ENCODE results near the gene MYLK.
A peak's percentile ranks its signal among the peaks of the same experiment; 100 is the strongest.

The MYLK gene

DNA sequence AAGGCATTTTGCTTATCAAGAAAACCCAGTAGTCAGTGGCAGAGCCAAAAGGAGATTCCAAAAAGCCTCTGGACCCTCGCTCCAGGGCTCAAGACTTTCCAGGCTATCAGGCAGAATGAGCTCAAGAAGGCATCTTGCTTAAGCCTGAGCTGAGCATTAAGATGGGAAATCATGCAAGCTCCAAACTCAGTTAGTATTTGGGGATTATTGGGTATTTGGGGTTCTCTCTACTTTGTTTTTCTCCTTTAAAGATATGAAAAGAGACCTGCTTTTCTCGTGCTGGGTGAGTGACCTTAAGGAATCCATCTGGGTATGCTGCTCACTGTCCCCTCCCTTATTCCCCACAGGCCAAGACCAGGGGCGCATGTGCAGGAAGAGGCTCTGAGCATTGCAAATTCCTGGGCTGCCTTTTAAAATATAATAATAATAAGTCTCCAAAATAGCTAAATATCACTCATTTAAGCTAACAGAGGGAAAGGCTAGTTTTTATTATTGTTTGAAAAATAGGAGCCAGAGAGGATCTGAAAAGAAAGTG is 223.9 kb downstream of the MYLK start:
- DNase-seq, result no peak

DNA sequence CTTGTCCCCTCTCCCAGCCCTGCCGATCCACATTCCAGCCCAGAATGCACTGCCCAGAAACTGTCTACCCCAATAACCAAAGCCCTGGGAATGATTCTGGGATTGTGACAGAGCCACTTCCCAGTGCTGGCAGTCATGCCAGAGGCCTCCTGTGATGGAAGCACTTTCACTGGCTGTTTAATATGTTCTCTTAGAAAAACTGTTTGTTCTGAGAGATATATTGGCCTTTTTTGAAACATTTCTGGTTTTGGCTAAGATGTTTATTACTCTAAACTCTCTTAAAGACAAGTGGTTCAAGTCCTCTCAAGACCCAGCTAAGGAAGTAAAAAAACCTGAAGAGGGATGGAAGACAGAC is 225.3 kb downstream of the MYLK start:
- no peak for DNase-seq

DNA sequence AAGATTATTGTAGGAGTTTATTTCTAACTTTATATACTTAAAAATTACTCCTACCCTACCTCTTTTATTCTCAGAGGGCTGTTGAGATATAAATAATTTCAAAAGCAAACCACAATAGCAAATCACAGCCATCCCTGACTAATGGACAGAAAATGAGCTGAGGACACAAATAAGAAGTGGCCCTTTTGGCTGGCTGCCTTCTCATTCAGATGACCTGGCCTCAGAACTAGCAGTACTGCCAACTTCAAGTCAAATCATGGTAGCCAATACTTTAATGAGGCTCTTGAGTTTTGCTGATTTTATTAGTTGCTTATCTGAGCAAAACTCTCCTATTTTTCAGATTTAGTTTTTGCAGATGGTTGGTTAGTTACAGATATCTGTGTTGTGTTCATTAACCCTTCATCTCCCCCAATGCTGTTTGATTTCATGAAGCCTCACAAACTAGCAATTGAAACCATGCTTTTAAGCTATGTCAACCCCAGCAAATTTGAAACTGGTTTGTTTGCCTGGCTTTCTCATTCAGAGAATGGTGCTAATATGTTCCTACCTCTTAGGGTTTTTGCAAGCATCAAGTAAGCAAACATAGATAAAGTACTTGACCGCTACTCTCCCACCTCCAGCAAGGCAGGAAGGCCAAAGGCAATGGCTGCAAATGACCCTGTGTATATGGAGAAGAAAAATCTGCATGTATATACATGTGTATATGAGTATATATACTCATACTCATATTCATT is 225.8 kb downstream of the MYLK start:
- DNase-seq, result no peak

- DNase-seq, result no peak
Measured at GRCh38 chr3:123657568-123657967, 226.6 kb downstream of the MYLK start.

DNA sequence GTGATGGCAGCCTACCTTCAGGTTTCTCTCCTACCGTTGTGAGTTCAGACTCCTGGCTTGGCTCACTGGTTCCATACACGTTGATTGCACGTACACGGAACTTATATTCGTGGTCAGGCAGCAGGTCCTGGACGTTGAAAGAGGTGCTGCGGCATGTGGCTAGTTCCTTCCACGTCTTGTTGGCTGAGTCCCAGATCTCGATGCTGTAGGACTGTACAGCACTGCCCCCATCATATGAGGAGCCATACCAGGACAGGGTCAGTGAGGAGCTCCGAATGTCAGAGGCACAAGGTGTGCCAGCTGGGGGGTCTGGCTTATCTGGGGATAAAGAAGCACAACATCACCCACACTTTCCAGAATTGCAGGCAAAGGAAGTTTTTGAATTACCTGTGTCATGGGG is 227.0 kb downstream of the MYLK start:
- DNase-seq, result no peak

DNA sequence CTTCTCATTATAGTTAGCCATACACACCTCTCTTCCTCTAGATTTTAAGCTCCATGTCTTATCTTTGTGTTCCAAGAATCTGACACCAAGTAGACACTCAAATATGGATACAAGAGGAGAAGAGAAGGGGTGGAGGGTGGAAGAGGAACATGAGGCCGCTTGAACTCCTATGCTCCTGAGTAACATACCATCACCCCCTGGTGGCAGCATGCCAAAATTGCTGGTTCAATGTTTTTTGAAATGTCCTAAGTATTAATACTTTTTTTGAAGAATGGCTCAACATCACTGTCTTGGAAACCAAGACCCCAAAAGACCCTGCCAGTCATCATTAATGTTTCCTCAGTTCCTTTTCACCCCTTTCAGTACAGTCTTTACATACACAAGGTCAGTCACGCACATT is 227.4 kb downstream of the MYLK start:
- DNase-seq, result no peak

GRCh38 chr3:123656274-123656673 is 227.9 kb downstream of the MYLK start:
- no peak for DNase-seq

DNA sequence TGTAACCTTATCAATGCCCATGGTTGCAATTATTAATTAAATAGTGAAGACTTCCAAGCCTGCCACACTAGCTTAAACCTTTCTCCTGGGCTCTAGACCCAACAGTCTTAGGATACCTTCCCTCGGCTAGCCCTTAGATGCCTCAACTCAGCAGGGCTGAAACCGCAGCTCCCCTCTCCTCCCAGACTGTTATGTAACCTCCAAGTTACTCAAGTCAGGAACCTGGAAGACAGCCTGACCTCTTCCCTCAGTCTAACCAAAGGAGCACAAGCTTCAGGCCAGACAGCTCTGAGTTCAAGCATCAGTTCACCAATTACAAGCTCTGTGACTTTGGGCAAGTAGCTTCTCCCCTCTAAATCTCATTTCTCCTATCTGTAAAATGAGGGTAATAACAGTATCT is 228.7 kb downstream of the MYLK start:
- no peak for DNase-seq

DNA sequence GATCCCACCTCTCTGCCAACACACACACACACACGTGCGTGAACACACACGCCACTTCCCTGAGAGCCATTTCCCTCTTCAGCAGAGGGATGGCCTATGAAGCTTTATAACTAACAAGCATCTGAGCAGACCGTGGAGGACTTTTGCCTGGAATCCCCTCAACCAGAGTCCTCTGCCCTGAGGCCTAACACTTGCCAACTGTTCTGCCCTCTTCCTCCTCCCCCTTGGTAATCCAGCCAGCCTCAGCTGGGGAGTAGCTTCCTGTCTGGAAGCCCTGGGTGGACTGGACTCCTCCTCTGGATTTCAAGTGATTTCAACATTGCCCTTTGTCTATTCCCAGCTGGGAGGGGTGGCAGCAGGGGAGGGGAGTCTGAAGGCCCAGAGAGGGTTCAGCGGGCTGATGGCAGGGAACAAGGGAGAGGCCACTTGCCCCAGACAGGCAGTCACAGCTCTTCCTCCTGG is 230.9 kb downstream of the MYLK start:
- DNase-seq, result peak; percentile 33

- peak; percentile 73 for DNase-seq
Measured at GRCh38 chr3:123652342-123652984, 231.7 kb downstream of the MYLK start.

DNA sequence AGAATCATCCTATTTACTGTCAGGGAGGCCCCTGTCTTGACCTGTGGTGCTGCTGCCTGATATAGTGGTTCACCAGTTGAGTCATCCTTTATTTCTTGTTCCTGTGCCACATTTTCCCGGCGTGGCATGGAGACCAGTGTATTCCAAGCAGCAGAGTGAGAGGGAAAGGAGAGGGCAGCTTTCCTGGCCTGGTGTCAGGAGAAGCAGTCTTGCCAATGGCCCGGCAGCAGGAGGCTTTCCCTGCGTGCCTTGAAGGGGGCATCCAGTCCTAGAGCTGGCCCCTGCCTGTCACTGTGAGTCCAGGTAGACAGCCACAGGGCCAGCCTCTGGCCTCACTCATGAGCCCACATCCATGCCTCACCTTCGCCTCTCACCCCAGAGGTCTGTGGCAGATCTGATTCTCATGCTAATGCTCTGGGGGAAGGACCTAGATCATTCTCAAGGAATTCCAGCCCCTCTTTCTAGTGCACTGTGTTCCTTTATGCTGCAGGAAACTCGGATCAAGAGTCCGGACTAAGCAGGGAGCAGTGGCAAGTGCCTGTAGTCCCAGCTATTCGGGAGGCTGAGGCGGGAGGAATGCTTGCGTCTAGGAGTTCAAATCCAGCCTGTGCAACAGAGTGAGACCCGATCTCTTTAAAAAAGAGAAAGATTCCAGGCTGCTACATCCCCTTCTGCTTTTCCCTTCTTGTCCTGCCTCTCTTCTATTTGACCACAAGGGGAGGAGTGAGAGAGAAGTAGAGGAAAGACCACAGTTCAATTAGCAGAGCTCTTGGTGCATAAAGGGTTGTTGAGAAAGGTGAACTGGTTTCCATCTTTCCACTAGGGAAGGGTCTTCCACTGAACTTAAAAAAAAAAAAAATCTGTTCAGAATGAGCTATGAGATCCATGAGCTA is 232.4 kb downstream of the MYLK start:
- peak; percentile 1 for DNase-seq

DNA sequence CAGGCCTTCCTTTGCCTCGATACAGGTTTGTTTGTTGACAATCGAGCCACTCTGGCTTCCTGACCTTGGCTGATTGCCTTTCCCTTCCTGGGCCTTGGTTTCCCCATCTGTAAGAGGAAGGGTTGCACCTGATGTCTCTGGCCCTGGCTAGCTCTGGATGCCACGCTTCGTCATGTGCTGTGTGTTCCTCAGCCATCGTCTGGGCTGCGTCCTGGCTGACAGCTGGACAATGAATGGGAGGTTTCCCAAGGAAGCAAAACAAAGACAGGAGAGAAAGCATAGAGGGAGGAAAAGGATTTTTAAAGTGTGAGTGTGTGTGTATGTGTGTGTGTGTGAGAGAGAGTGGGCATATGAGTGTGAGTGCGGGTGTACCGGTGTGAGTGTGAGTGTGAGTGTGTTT is 234.0 kb downstream of the MYLK start:
- no peak for DNase-seq

DNA sequence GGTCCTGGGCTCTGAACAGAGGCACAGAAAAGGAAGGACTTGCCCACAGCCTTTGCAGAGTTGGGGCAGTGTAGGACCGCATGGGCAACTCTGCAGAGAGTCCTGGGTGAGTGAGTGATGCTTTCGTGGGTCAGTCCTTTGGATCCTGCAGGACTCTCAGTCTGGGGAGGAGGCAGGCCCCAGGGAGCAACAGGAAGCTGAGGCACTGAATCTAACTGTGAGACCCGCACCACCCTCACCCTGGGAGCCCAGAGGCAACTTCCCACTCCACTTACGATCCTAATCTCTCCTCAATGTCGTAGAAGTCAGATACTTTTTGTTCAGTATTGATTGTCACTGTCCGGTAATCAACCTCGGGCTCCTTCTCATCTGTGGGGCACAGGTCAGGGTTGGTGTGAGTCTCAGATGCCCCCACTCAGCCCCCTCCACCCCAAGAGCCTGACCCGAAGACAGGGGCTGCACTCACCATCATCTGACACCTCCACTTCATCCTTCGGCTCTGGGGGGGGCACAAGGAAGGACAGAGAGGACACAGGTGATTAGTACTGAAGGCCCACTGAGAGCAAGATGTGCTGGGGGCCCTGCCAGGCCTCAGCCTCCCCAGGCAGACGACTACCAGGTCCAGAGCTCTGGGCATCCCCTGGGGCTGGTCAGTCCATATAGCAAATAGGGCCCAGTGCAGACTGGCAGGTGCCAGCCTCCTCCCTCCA is 235.3 kb downstream of the MYLK start:
- DNase-seq, result no peak

DNA sequence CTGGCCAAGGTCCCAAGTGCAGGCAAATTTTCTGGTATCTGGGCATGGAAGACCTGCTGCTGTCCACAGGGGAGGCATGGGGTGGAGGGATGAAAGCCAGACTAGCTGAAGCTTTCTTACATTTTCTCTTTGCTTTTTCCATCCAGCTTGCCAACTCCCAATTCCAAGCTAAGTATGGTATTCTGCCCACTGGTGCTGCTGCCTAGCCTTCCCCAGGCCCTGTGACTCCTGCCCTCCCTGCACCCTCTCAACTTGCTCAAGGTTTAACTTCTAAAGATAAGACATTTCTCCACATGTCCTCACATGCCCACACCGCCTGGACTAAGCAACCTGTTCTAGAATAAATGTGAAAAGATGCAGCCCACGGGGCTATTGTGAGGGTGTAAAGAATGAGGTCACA is 239.8 kb downstream of the MYLK start:
- no peak for DNase-seq

DNA sequence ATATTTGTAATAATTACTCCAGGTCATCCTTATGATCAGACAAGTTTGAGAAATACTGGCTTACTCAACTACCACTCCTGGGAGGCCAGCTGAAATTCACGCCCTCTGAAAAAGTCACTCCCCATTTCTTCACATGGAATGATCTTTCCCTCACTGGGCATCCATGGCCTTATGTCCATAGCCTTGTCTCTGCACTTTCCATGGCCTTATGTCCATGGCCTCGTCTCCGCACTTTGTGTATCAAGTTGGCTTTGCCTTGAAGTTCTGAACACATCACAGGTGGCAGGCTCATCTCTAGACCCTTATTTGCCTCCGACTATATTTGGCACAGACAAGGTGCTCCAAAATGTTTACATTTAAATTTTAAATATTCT is 241.2 kb downstream of the MYLK start:
- no peak for DNase-seq

GRCh38 chr3:123642182-123642956 is 241.8 kb downstream of the MYLK start:
- peak; percentile 70 for DNase-seq

GRCh38 chr3:123641505-123641904 is 242.6 kb downstream of the MYLK start:
- DNase-seq, result no peak

GRCh38 chr3:123640740-123641462 is 243.2 kb downstream of the MYLK start:
- no peak for DNase-seq

DNA sequence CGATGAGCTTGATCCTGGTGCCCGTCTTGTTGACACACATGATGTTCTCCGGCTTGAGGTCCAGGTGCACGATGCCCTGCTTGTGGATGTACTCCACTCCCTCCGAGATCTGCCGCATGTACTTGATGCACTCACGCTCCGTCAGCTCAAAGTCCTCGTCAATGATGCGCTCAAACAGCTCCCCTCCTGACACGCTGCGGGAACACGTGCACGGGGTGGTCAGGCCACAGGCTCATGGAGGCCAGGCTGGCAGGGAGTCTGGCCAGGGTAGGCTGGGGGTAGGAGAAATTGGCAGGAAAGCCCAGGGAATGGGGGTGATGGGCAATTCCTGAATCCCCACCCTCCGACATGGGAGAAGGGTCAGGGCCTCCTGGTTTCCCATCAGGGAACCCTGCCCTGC is 243.8 kb downstream of the MYLK start:
- no peak for DNase-seq

DNA sequence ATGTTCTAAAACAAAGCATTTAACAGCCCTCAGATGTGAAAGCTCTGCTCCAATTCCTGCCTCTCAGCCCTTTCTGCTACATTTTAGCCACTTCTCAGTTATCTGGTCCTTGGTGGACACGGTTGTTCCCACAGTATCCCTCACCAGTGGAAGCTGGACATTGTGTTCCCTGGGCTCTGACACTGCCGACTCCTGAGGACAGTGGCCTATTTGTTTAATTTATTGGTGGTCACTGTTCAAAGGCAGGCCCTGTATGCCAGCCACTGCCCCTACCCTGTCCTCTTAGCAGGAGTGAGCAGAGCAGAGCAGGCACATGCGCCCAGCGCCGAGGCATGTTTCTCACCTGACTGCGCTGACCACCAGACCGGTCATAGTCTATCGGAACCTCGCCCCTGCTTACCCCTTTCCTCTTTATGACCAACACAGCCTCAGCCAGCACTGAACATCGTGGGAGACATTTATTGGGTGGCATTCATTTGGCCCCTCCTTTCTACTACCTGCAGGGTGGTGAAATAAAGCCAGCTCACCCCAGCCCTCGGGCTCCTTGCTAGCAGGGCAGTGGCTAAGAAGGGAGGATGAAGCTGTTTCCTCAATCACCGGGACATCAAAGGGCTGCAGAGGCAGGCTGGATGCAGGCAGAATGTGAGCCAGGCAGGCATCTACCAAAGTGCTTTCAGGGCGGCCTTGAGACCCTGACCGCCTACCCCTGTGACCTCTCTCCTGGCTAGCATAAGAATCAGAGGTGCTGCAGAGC is 245.0 kb downstream of the MYLK start:
- DNase-seq, result no peak

- DNase-seq, result no peak
Measured at GRCh38 chr3:123637841-123638240, 246.3 kb downstream of the MYLK start.
